A204.1 (cell line): ENCODE measurements around the gene NOP53.
"Not testable (repeated sequence)": the region's sequence is repeated elsewhere in the genome, so short reads cannot be mapped to it uniquely, and the experiment has no call there.

Source experiments
- FAIRE-seq: peaks from 2 replicates; lab custom pipeline; 2012; peaks lifted over from hg19 to GRCh38; lab: Jason Lieb, UNC

Gene NOP53

DNA sequence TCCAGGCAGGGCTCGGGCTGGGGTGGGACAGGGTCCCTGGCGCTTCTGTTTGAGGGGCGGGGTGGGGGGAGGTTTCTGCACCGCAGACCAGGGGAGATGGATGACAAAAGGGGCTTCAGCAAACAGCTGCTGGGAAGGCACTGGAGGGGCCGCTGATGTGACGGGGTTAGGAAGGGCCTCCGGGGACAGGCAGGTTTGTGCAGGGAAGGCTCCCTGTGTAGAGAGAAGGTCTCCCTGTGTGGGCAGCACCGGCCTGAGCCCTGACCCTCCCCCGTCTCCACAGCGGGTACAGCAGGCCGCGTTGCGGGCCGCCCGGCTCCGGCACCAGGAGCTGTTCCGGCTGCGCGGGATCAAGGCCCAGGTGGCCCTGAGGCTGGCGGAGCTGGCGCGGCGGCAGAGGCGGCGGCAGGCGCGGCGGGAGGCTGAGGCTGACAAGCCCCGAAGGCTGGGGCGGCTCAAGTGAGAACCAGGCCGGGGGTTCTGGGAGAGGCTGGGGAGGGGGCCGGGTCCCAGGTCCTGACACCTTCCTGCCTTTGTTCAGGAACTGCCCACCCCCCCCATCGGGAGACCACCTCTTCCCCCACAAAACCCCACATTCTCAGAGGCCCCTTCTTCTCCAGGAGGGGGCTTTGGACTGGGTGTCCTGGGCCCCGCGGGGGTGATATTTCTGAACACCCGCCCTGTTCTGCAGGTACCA lies 9.9 kb downstream of the NOP53 start:
- no peak for FAIRE-seq

DNA sequence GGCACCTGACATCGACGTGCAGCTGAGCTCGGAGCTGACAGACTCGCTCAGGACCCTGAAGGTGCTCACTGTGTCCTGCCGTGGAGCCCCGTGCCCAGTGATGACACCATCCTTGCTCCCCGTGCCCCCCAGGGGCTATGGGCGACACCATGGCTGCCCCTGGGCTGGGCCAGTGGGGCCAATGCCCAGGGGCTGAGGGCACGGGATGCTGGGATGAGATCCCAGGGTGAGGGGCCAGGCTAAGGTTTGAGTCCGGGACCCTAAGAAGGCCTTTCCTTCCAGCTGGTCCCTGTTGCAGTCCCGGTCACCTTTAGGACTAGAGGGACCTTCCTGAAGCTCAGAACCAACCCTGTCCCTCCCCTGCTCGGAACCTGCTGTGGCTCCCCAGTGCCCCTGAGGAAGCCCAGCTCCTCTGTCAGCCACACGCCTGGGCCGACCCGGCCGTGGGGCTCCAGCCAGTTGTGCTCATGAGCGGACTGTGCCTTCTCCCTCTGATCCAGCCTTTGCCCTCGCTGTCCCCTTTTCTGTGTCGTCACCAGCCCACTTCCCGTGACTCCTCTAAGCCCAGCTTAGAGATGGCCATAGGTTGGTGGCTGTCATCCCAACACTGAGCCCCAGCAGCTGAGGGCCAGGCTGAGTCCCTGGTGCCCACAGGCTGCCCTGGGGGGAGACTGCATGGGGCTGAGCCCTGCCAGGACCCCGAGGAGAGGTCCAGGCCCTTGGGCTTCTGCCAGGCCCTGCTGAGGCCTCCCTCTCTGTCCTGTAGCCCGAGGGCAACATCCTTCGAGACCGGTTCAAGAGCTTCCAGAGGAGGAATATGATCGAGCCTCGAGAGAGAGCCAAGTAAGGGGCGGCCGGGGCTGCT lies 10.6 kb downstream of the NOP53 start:
- no peak for FAIRE-seq

DNA sequence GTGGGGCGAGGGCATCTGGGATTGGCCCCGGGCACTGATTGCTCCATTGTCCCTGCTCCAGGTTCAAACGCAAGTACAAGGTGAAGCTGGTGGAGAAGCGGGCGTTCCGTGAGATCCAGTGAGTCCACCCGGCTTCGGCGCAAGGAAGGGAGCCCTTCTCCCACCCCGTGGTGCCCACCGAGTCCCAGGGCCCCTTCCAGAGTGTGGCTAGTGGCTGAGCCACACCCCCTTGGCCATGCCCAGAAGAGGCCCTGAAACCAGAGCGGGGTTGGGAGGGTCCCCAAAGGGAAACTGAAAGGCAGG lies 11.2 kb downstream of the NOP53 start:
- no peak for FAIRE-seq

DNA sequence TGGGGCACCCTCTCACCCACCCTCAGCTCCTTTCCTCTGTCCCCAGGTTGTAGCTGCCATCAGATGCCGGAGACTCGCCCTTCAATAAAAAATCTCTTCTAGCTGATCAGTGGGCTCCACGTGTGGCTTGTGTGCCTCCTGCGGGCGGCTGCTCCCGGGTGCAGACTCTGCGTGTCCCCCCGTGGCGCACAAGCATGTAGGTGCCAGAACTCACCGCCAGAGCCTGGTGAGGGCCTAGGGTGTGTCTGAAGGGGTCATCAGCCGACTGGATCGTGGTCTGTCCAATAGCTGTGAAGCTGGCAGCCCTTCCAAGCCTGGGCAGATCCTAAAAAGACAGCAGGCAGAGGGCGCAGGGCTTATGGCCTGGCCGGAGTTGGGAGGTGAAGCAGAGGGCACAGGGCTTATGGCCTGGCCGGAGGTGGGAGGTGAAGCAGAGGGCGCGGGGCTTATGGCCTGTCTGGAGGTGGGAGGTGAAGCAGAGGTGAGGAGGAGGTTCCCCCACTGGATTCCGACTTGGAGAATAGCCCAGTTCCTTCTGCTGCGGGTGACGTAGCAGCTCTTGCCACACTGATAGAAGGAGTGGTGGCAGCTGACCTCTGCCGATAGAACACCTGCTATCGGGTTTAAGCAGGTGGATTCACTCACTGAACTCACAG lies 11.7 kb downstream of the NOP53 start:
- no peak for FAIRE-seq

DNA sequence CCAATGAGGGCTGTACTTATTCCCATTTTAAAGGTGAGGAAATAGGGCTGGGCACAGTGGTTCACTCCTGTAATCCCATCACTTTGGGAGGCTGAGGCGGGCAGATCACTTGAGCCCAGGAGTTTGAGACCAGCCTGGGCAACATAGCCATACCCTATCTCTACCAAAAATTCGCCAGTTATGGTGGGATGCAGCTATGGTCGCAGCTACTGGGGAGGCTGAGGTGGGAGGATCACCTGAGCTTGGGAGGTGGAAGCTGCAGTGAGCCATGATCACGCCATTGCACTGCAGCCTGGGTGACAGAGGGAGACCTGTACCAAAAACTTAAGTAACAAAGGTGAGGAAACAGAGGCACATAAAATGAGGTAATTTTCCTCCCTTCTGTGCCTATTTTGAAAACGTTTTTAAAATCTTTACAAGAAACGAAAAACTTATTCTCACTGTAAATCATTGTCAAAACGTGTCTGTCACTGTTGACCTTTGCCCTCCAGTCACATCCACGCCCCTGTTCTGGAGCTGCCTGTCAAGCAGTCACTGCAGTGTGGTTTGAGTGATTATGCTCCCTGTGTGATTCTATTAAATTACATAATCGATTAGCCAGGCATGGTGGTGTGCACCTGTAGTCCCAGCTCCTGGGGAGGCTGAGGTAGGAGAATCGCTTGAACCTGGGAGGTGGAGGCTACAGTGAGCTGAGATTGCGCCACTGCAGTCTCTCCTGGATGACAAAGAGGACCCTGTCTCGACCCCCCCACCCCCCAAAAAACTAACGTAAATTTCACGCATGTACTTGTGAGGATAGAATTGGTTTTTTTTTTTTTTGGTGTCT lies 12.5 kb downstream of the NOP53 start:
- no peak for FAIRE-seq

DNA sequence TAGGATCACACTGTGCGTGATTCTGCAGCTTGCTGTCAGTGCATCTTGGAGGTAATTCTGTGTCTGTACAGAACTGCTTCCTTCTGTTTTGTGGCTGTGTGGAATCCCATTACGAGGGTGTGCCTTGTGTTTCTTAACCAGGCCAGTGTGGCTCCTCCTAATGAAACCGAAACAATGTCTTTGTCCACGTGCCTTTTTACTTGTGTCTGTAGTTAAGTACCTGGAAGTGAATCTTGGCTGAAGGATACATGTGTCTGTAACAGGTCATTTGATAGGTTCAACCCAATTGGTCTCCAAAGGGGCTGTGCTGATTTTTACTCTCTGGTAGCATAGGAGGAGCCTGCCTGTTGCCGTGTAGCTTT lies 13.1 kb downstream of the NOP53 start:
- FAIRE-seq: no peak

DNA sequence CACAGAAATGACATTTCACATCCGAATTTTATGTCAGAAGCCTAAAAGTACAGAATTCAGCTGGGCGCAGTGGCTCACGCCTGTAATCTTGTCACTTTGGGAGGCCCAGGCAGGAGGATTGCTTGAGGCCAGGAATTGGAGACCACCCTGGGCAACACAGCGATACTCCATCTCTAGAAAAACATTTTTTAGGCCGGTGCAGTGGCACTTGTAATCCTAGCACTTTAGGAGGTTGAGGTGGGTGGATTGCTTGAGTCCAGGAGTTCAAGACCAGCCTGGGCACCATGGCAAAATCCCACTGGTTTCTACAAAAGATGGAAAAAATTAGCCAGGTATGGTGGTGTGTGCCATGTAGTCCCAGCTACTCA lies 15.3 kb downstream of the NOP53 start:
- FAIRE-seq: no peak

DNA sequence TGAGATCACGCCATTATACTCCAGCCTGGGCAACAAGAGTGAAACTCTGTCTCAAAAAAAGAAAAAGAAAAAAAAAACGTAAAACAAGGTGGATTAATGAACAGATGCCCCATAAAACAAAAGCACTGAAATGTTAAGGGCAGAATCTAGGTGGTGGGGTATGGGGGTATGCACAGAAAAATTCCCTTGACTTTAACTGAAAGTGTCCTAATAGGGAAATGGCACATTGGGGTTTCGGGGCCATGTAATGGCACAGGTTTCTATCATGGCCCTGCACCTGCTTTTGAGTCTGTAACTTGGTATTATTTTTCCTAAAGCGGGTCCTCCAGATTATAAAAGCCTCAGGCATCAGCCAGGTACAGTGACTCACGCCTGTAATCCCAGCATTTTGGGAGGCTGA lies 16.2 kb downstream of the NOP53 start:
- FAIRE-seq: no peak

DNA sequence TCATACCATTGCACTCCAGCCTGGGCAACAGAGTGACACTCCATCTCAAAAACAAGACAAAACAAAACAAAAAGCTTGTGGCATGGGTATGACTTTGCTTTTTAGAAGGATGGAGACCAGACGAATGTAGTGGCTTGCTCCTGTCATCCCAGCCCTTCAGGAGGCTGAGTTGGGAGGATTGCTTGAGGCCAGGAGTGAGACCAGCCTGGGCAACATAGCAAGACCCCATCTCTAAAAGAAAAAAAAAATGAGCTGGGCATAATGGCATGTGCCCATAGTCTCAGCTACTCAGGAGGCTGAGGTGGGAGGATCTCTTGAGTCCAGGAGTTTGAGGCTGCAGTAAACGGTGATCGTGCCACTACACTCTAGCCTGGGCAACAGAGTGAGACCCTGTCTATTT lies 16.8 kb downstream of the NOP53 start:
- FAIRE-seq: no peak

DNA sequence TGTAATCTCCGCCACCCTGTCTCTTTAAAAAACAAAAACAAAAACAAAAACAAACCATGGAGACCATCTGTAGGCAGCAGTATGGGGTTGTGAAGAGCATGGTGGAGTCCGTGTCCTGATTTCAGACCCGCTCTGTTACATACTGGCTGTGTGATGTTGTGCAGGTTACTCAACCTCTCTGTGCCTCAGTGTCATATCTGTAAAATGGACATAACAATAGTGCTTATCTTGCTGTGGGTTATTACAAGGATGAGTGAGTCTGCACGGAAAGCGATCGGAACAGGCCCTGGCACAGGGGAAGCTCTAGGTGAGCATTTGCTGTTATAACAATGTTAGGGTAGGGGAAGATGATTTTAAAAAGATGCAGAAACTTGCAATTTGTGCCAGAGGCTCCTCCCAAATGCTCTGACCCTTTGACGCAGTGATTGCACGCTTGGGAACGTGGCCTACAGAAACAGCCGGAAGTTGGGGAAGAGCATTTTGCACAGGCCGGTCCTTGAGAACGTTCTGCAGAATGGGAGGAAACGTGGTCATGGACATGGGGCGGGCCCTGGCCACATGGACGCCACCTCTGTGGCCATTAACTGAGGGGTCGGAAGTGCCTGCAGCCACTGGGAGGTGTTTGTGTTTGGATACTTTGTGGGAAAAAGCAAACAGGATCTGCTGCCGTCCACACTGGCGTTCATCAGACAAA lies 17.4 kb downstream of the NOP53 start:
- FAIRE-seq: no peak

DNA sequence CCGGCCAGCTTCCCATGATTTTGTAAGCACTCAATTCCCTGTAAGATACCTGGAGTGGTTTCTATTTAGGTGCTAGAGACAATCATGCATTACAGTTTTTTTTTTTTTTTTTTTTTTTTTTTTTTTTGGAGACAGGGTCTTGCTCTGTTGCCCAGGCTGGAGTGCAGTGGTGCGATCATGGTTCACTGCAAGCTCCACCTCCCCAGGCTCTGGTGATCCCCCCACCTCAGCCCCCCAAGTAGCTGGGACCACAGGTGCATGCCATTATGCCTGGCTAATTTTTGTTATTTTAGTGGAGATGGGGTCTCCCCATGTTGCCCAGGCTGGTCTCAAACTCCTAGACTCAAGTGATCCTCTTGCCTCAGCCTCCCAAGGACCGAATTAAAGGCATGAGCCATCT lies 19.4 kb downstream of the NOP53 start:
- not testable (repeated sequence) for FAIRE-seq

DNA sequence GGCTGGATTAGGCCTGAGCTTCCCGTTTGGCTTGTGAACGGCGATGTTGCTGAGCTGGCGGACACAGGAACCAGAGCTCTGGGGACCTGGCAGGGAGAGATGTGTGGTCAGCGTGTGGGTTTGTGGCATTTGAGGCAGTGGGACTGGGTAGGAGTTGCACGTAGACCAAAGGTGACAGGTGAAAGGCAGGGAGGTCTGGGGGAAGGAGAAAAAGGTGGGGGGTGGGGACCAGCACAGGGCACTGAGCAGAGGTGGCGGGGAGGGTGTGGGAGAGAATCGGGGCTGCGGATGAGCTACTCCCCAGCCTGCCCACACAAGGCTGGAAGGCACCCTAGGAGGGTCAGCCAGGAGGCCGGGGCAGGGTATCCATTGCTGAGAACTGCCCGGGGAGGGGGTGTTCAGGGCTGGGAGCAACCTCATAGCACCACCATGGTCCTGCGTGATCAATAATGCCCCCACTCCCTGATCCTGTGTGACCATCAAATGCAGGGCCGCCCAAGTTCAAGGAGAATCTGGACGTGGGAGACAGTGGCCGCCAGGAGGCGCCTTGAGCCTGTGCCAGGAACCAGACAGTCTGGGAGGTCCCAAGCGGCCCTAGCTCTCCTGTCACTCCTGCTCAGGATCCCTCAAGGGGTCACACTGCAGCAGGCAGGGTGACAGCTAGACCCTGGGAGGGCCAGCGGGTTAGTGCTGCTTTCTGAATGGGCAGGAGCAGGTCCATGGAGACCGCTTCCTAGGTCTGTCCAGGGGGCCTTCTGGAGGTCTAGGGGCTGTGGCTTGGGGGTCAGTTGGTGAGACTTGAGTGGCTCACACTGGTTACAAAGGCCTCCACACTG lies 20.4 kb downstream of the NOP53 start:
- no peak for FAIRE-seq

DNA sequence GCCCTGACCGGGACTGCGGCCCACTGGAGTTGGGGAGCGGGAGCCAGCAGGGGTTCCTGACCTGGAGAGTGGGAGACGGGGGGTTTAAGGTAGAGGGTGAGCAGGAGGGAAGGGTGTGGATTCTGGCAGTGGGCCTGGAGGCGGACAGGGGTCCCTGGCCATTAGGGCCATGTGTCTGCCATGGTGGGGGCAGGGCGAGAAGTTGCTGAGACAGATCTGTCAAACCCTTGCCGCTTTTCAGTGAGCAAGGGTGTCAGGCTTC lies 20.9 kb downstream of the NOP53 start:
- no peak for FAIRE-seq

DNA sequence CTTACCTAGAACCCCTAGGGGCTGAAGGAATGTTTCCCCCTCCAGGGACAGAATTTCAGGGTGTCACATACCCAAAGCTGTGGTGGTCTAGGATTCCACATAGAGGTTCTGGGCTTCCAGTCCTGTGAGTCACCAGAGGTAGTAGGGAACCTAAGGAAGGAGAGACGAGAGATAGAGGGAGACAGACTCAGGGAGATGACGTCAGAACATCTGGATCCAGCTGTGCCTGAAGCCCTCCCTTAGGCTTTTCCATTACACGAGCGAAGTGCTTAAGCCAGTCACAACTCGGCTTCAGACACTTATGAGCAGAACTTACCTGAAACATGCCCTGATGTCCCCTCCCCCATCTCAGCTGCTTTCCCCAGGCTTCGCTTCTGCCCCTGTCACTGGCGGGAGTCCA lies 21.3 kb downstream of the NOP53 start:
- no peak for FAIRE-seq

DNA sequence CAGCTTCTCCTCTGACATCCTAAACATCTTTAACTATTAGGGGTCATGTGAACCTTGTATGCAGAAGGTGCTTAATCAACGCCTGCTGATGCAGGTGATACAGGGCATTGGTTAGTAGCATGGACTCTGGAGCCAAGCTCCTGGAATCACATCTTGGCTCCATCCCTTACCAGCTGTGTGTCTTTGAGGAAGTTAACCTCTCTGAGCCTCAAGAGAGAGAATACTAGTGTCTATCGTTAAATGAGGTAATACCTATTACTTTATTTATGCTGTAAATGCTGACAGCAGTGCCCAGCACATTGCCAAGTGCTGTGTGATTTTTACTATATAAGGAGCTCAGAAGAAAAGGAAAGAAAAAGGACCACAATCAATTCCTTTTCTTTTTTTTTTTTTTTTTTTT lies 22.0 kb downstream of the NOP53 start:
- no peak for FAIRE-seq

DNA sequence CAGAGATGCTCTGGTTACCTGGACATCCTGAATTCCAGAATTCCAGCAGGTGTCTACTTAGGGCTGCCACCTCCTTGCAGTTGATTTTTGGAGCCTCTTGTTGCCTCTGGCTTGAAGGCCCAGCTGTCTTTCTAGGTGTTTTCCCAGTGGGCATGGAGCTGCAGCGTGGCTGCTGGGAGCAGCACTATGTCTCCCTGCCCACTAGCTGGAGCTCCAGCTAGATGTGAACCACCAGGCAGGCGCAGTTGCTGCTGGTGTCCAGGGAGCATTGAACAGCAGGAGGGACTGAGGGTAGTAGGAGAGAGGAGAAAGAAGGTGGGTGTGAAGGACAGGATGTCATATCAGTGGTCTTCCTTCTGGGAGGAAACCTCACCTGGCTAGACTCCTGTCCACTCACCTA lies 23.3 kb downstream of the NOP53 start:
- FAIRE-seq: no peak

DNA sequence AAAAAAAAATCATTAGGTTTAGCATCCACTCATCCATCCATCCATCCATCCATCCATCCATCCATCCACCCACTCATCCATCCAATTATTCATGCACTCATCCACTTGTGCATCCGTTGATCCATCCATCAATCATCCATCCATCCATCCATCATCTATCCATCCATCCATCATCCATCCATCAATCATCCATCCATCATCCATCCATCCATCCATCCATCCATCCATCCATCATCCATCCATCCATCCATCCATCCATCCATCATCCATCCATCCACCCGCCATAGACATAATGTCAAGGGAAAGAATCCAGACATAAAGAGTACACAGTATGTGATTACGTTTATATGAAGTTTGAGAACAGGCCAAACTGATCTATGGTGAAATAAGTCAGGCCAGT lies 24.2 kb downstream of the NOP53 start:
- no peak for FAIRE-seq

DNA sequence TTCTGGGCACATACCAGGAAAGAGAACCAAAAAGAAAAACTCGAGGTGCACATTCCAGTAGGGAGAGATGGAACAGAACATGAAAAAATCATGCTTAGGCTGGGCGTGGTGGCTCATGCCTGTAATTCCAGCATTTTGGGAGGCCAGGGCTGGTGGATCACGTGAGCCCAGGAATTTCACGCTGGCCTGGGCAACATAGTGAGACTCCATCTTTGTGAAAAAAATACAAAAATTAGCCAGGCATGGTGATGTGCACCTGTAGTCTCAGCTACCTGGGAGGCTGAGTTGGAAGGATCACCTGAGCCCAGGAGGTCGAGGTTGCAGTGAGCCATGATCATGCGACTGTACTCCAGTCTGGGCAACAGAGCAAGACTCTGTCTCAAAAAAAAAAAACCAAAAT lies 25.9 kb downstream of the NOP53 start:
- FAIRE-seq: not testable (repeated sequence)

DNA sequence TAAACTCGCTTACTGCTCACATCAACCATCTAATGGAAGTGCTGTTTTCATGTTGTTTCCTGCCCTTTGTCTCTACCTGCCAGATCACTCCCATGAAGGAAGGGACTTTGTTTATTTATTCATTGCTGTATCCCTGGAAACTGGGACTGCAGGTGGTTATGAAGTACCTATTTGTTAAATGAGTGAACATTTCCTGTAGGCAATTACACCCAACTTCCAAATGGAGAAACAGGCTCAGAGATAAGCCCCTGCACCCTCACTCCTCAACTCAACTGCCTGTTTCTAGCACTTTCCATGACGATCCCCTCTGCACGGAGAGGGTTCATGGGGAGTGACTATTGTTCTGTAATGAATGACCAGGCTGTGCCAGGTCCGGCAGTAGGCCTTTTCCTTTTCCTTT lies 31.2 kb downstream of the NOP53 start:
- FAIRE-seq: no peak

DNA sequence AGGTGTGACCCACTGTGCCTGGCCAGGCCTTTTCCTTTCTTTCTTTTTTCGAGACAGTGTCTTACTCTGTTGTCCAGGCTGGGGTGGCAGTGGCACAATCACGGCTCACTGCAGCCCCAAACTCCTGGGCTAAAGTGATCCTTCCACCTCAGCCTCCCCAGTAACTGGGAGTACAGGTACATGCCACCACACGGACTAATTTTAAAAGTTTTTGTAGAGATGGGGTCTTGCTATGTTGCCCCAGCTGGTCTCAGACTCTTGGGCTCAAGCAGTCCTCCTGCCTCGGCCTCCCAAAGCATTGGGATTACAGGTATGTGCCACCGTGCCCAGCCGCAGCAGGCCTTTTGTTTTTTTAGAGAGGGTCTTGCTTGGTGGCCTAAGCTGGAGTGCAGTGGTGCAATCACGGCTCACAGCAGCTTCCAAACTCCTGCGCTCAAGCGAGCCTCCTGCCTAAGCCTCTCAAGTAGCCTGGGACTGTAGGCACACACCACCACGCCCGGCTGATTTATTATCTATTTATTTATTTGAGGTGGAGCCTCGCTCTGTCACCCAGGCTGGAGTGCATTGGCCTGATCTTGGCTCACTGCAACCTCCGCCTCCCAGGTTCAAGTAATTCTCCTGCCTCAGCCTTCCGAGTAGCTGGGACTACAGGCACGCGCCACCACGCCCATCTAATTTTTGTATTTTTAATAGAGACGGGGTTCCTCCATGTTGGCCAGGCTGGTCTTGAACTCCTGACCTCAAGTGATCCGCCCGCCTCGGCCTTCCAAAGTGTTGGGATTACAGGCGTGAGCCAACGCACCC lies 32.1 kb downstream of the NOP53 start:
- not testable (repeated sequence) for FAIRE-seq
